HPDE6-E6E7 (cell line): ENCODE data around the gene RNF166.

Experiments
- DNase-seq: peaks from one replicate; pipeline ENCODE4 v3.0.0; 2011; ENCODE audit warnings: missing footprints; ENCODE audit errors: extremely low spot score

Gene RNF166

DNA sequence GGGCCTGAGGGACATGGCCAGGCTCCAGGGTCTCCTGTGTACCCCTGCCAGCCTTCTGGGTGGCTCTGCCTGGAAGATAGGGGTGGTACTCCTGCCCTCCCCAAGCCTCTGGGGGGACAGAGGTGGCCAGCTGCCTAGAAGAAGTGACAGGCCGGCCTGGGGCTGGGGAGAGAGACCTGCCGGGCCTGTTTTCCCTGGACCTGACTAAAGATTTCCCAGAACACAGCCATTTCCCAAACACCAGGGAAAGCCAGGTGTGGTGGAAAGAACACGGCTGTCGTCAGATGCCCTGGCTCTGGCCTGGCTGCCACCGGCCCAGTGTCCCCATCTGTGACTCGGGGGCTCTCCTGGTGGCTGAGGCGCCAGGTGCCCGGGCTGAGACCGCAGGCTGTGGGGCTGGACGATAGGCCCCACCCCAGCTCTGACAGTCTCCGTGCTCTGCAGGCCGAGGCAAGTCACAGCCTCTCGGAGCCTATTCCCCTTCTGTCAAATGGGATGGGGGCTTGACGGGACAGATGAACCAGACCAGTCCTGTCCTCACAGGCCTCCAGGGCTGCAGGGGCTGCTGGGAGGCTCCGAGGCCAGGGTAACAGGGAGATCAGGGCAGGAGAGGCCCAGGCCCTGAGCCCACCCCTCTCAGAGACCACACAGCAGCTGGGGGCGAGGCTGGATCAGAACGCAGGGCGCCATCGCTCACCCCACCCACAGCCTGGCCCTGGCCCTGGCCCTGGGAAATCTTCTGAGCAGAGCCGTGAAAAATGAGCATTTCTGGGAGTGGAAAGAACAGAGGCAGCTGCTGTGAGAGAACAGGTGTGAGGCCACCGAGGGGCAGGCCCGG, 33.1 kb upstream of the RNF166 start:
- no peak for DNase-seq

GRCh38 chr16:88738151-88739084, 32.2 kb upstream of the RNF166 start:
- no peak for DNase-seq

DNA sequence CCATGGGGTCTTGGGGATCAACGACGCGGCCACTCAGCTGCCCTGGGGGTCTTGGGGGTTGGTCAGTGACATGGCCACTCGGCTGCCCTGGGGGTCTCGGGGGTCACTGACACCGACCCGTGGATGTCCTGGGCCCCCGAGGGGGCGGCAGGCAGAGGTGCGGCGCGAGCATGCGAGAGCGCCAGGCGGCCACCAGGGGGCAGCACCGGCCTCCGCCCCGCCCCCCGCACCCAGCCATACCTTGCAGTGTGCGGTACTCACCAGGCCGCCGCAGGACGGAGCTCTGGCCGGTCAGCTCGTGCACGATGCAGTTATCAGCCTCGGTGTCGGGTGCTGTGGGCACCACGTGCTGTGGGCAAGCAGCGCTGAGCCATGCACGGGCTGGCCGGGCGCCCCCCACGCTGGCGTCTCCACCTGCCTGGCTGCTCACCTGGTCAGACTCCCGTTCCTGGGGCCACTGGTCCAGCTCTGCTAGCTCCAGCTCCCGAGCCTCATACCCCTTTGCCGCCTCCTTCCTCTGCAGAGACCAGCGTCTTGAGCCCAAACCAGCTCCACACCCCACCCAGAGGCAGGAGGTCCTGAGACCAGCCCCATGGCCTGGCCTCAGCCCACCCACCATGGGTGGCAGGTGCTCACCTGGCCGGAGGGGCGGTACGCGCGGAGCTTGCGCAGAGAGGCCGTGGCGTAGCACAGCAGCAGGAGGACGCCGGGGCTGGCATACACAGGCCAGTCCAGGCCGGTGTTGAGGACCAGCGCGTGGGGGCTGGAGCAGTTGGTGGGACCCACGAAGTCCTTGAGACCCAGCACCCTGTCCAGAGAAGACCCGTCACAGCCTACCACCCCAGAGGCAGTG, 31.3 kb upstream of the RNF166 start:
- peak; percentile 88 for DNase-seq

- DNase-seq: no peak
Observed at GRCh38 chr16:88736496-88736895, 30.3 kb upstream of the RNF166 start.

DNA sequence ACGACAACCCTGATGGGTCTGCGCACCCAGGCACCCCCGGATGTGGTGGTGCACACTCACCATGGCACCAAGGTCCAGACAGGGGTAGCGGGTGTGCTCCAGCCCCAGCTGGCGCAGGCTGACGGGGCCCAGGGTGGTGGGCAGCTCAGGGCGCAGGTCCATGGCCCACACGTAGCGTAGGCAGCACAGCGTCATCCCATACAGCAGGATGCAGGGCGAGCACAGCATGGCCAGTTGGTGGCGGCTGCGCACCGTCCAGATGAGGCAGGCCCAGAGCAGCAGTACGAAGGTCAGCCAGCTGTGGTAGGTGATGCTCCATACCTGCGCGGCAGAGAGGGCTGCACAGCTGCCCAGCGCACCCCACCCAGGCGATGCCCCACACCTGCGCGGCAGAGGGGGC, 29.9 kb upstream of the RNF166 start:
- DNase-seq: no peak

DNA sequence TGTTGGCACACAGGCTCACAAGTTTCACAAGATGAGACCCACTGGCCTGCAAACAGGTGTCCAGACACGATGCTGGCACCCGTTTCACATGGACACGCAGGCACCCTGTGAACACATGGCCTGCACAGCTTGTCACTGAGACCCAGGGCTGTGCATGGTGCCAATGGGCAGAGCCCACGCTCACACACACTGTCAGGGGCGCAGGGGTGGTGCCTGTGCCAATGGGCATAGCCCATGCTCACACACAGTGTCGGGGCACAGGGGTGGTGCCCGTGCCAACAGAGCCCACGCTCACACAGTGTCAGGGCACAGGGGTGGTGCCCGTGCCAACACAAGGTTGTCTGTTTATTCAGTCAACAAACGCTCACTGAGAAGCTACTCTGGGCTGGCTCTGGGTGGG, 29.4 kb upstream of the RNF166 start:
- no peak for DNase-seq

DNA sequence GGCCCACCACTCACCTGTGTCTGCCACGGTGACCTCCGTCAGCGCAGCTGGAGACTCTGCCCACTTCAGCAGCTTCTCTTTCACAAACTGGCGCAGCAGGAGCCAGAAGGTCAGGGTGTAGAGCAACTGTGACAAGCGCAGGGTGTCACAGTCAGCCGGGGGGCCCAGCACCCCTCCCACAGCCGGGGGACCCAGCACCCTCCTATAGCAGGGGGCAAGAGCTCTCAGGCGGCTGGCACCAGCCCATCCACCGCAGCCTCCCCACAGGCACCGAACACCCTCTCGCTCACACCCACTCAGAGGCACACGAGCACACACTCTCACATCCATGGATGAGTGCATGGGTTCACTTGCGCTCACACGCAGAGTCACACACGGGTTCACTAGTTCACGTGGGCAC, 28.9 kb upstream of the RNF166 start:
- DNase-seq: no peak

- DNase-seq: no peak
Observed at GRCh38 chr16:88734361-88734728, 28.1 kb upstream of the RNF166 start.

GRCh38 chr16:88733630-88734360, 27.6 kb upstream of the RNF166 start:
- no peak for DNase-seq

GRCh38 chr16:88732961-88733294, 26.7 kb upstream of the RNF166 start:
- no peak for DNase-seq

GRCh38 chr16:88732172-88732960, 26.2 kb upstream of the RNF166 start:
- DNase-seq: no peak

- peak; percentile 82 for DNase-seq
Observed at GRCh38 chr16:88731699-88732098, 25.5 kb upstream of the RNF166 start.

- no peak for DNase-seq
Observed at GRCh38 chr16:88730632-88731607, 24.7 kb upstream of the RNF166 start.

DNA sequence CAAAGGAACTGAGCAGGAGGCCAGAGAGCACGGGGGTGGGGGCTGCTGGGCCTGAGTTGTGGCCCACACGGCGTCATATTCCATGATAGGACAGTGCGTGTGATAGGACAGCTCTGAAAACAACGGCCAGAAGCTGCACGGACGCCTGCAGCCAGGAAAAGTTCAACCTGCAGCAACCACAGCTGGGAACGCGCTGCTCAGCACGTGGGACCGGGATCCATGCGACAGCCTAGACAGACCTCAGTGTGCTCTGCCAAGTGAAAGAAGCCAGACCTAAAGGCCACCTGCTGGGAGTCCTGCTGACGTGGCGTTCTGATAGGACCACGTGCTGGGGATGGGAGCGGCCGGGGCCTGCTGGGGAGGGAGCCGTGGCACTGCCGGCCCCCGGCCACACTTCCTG, 21.7 kb upstream of the RNF166 start:
- no peak for DNase-seq

DNA sequence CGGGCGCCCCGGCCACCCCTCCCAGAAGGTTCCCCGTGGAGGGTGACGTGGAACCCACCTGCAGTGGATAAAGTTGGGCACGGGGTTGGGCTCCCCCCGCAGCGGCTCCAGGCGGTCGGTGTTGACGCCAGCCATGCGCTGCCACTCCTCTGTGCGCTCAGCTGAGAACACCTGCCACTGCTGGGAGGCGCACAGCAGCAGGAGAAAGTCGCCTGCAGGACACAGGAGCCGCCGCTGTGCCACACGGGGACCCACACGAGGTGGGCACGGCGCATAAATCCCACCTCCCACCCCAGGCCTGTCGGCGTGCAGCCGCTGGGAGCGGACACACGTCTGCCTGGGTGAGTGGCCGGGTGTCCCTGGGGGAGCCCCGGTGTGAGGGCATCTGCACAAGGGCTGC, 20.8 kb upstream of the RNF166 start:
- DNase-seq: no peak

- no peak for DNase-seq
Observed at GRCh38 chr16:88726408-88726749, 20.2 kb upstream of the RNF166 start.

DNA sequence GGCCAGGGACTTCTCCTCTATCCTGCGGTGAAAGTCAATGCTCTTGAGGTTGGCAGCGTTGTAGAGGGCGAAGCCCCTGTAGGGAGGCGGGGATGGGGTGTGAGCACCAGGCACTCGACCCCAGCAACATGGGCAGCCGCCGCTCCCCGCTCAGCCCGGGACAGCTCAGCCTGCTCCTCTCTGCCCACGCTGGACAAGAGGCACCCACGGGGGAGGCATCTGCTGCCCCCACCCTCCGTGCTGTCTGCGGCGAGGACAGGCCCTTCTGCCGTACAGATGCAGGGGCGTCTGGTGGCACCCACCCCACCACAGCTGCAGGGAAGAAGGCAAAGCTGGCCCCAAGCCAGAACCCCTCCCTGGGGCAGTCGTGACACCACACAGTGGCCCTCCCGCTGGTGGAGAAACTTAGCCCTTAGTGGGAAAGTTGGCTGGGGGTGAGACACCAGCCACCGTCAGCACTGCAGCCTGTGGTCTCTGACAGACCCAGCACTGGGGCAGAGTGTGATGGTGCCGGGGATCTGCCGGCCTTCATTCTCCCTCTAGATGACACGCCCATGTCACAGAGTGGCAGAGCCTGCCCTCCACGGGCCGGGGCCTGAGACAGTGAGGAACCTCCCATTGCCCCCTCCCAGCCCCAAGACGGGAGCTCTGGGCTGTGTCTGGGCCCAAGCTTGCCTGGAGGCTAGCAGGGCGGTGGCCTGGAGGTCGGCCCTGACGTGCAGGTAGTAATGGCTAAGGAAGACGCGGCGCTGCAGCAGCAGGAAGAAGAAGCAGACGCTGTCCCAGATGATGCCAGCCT, 19.6 kb upstream of the RNF166 start:
- no peak for DNase-seq

DNA sequence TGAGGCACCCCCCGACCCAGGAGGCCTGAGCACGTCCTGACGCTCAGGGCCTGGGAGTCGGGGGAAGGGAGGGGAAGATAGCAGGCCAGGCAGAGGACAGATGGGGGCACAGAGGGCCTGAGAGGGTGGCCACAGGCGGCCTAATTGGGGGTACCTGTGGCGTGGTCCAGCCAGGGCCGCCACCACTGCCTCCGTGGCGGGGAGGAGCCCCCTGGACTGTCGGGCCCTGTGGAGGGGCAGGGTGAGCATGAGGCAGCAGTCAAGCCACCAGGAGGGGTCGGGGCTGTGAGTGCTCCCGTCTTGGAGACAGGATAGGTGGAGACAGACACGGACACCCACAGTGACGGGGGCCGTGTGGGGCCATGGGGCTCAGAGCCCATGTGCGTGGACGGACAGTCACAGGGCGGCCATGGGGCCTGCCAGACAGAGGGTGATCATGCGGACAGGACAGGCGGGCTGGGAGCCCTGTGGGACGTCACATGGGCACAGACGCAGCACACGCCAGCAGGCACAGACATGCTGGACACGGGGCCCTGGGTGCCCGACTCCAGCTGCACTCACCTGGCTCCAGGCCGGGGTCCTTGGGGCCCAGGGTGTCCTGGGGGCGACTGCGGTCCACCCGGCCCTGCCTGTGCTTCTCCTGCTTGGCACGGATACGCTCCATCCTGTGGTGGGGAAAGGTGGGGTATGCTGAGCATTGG, 18.8 kb upstream of the RNF166 start:
- no peak for DNase-seq
